PC-9 (cell line): ENCODE results near the gene UBIAD1. TPM values are rescaled to one million over a fixed set of nuclear protein-coding genes. Genes with fewer than 3 reads are reported as not detected.

ENCODE experiments used
- Bru-seq: library from RNA; stranded (reverse); fragments of 400-500 nt; gene quantifications from one replicate; lab custom pipeline; 2021; lab: Mats Ljungman, UMichigan
- BruChase-seq, 2 experiments: library from RNA; stranded (reverse); fragments of 400-500 nt; gene quantifications; one replicate each; lab custom pipeline; 2021; lab: Mats Ljungman, UMichigan
- BruUV-seq: library from RNA; stranded (reverse); fragments of 400-500 nt; replicated peaks from 2 replicates; lab custom pipeline; 2021; lab: Mats Ljungman, UMichigan
- CTCF ChIA-PET: fragments of 300-600 bp; sonication (Branson Sonifier 250); formaldehyde crosslinking; loops from one replicate; lab custom pipeline; 2022; ENCODE audit warnings: antibody characterized with exemption; lab: Charles Lee
- POLR2A ChIA-PET: fragments of 300-600 bp; sonication (Branson Sonifier 250); formaldehyde crosslinking; loops from one replicate; lab custom pipeline; 2022; ENCODE audit warnings: antibody characterized with exemption; ENCODE audit not compliant: unreplicated experiment; lab: Charles Lee
- DNase-seq, 2 experiments: peaks; one replicate each; pipeline versions ENCODE4 v3.0.0 to v3.0.0-alpha.2; 2015 to 2022; ENCODE audit warnings: mixed read lengths in 1 of 2
- H2AFZ ChIP-seq: fragments of 200-600 bp; sonication (generic); 2 replicates; pipeline ENCODE4 v1.8.1; 2017; ENCODE audit warnings: antibody characterized with exemption
- H3F3A ChIP-seq: fragments of 200-600 bp; sonication (generic); 2 replicates; pipeline ENCODE4 v1.8.1; 2017; ENCODE audit warnings: antibody characterized with exemption, mild to moderate bottlenecking, low read depth; ENCODE audit not compliant: insufficient read depth
- H3K27ac ChIP-seq: fragments of 200-600 bp; sonication (generic); 2 replicates; pipeline ENCODE4 v1.6.1; 2016; ENCODE audit warnings: mixed run types
- H3K27me3 ChIP-seq: fragments of 200-600 bp; sonication (generic); 2 replicates; pipeline ENCODE4 v1.6.1; 2016; ENCODE audit warnings: low read depth, mixed run types; ENCODE audit not compliant: insufficient read depth
- H3K36me3 ChIP-seq: fragments of 200-600 bp; sonication (generic); 2 replicates; pipeline ENCODE4 v1.6.1; 2016; ENCODE audit warnings: low read depth, mixed run types
- H3K4me1 ChIP-seq: fragments of 200-600 bp; sonication (generic); replicated peaks from 2 replicates; pipeline ENCODE4 v1.6.1; 2016; ENCODE audit warnings: mixed run types; ENCODE audit not compliant: insufficient read depth
- H3K4me2 ChIP-seq: fragments of 200-600 bp; sonication (generic); 2 replicates; pipeline ENCODE4 v1.6.1; 2017; ENCODE audit warnings: mixed run types
- H3K4me3 ChIP-seq: fragments of 200-600 bp; sonication (generic); 2 replicates; pipeline ENCODE4 v1.6.1; 2016; ENCODE audit warnings: mixed run types
- H3K79me2 ChIP-seq: fragments of 200-600 bp; sonication (generic); 2 replicates; pipeline ENCODE4 v1.6.1; 2017; ENCODE audit warnings: low read depth, mixed run types
- H3K9me2 ChIP-seq: fragments of 200-600 bp; sonication (generic); 2 replicates; pipeline ENCODE4 v1.8.1; 2017; ENCODE audit warnings: mild to moderate bottlenecking; ENCODE audit not compliant: insufficient read depth
- H3K9me3 ChIP-seq: fragments of 200-600 bp; sonication (generic); 2 replicates; pipeline ENCODE4 v1.8.1; 2016; ENCODE audit warnings: low read depth; ENCODE audit not compliant: insufficient read depth
- H4K20me1 ChIP-seq: fragments of 200-600 bp; sonication (generic); 2 replicates; pipeline ENCODE4 v1.8.1; 2017; ENCODE audit not compliant: insufficient read depth
- CTCF ChIP-seq: fragments of 200-600 bp; sonication (generic); conservative IDR thresholded peaks from 2 replicates; pipeline ENCODE4 v1.6.1; 2017; ENCODE audit warnings: mixed run types, antibody characterized with exemption, mild to moderate bottlenecking, moderate library complexity
- EZH2 ChIP-seq: fragments of 200-600 bp; sonication (generic); IDR thresholded peaks from 2 replicates; pipeline ENCODE4 v1.8.0; 2017; ENCODE audit warnings: antibody characterized with exemption, low read depth
- intact Hi-C: fragments of 100-400 bp; cut with micrococcal nuclease; formaldehyde crosslinking; loops from one replicate; pipeline ENCODE4 v1.10.0; 2022; ENCODE audit not compliant: unreplicated experiment
- long read RNA-seq: library from polyadenylated mRNA; stranded (forward); transcript quantifications from one replicate; pipeline ENCODE4 v2.0.0, GENCODE V29; 2022
- total RNA-seq: library from RNA; stranded (reverse); gene quantifications from 2 replicates; pipeline ENCODE4 v1.2.3, GENCODE V29; 2021

The UBIAD1 gene, protein sequence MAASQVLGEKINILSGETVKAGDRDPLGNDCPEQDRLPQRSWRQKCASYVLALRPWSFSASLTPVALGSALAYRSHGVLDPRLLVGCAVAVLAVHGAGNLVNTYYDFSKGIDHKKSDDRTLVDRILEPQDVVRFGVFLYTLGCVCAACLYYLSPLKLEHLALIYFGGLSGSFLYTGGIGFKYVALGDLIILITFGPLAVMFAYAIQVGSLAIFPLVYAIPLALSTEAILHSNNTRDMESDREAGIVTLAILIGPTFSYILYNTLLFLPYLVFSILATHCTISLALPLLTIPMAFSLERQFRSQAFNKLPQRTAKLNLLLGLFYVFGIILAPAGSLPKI
- total RNA-seq (11.2 and 12.1 TPM in 2 replicates), Bru-seq, nascent RNA (percentile 70 among the genes with signal in this experiment), BruChase-seq, experiment 1, labeled RNA remaining after a 2-hour chase (percentile 52 among the genes with signal in this experiment), BruChase-seq, experiment 2, labeled RNA remaining after a 6-hour chase (percentile 58 among the genes with signal in this experiment)
- long read RNA-seq, transcript UBIAD1-202 (2 exons, 3,646 nt): major isoform, 24 of 26 reads
- long read RNA-seq, partial matches to known transcripts: 0 of 26 reads
- long read RNA-seq, other reads (novel, unspliced or antisense): 2 of 26 reads

- CTCF ChIA-PET: interaction anchor here (0.5 to 0.6 kb wide), 3 partner anchors 9 to 886 kb away, joined by 4 to 7 read pairs (median 4); no protein-coding TSS in a partner anchor
- peak within 1 kb of the TSS; percentile 81 for H3K4me3 ChIP-seq
- POLR2A ChIA-PET: interaction anchor here (0.6 to 0.7 kb wide), 4 partner anchors 15 to 542 kb away, joined by 3 to 9 read pairs (median 6); no protein-coding TSS in a partner anchor
- H3K9me3 ChIP-seq: no peaks in the 10 kb centered on the region
- peaks cover 22% of the 10 kb centered on the region for H3K79me2 ChIP-seq
- H2AFZ ChIP-seq: peak within 1 kb of the TSS; percentile 76
- TF ChIP-seq CTCF (no peak), EZH2 (no peak)
- H3K27me3 ChIP-seq: no peaks in the 10 kb centered on the region
- peak; percentile 55 to 75 for DNase-seq
- H3K4me2 ChIP-seq: peak within 1 kb of the TSS; percentile 83
- intact Hi-C loops: loop anchor here (1.0 to 5.0 kb wide), 2 partner anchors 11 to 534 kb away; partner anchors contain the start of genes CLCN6, MTHFR and MTOR
- H3K27ac ChIP-seq: peak within 1 kb of the TSS; percentile 73
- 0 out of 2 replicates have a peak, but pooled peaks cover 4% of the 10 kb centered on the region for H3K4me1 ChIP-seq
- no peaks in the 10 kb centered on the region for H3K36me3 ChIP-seq
- H3F3A ChIP-seq: peaks cover 5% of the 10 kb centered on the region; the same call in 1 of the 2 replicates
- no peaks in the 10 kb centered on the region for H4K20me1 ChIP-seq
- BruUV-seq: no TSS peak
- no peaks in the 10 kb centered on the region for H3K9me2 ChIP-seq
Observed at GRCh38 chr1:11272832-11273594, at the start of gene UBIAD1. TSS of gene UBIAD1 (plus strand) at chr1:11273198. CDS start at chr1:11273532, 334 bp downstream.

DNA sequence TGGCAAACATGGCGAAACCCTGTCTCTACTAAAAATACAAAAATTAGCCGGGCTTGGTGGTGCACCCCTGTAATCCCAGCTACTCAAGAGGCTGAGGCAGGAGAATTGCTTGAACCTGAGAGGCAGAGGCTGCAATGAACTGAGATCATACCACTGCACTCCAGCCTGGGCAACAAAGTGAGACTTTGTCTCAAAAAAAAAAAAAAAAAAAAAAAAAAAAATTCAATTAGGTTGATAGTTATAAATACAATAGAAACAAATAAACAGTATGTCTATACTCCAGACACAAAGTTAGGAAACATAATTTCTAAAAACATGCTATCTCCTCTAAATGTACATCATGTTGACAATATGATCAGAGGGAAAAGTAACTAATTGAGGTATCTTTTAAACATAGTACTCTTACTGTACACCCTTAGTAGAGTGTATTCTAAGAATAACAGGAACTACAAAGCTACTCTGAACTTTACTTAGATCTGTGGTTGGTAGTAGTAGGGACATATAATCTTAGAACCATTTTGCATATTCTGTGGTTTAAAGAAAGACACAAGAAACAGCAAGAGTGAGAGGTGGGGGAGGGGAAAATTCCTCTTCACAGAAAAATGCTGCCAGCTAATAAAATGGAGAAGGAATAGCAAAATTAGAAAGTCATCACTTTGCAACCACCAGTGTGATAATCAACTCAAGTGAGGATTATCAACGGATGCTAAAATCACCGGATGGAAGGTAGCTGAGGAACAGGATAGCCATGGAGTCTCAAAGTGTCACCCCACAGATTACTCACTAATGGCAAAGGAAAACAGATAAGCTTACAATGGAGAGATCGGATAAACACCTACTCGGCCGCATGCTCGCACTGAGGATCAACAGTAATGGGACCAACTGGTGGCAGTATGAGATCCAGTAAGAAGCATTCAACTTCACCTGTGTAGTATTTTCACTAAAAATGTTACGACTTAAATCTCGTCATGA lies 45.6 kb upstream of the UBIAD1 start:
- H3K79me2 ChIP-seq: no peaks in the 10 kb centered on the region
- H3K36me3 ChIP-seq: no peaks in the 10 kb centered on the region
- no peak overlapping the region for H3K4me3 ChIP-seq
- no peak overlapping the region for H3K4me2 ChIP-seq
- no peak for DNase-seq
- no peaks in the 10 kb centered on the region for H3K27me3 ChIP-seq
- H3K27ac ChIP-seq: no peak overlapping the region
- TF ChIP-seq CTCF: no peak
- no peak for TF ChIP-seq EZH2
- H3K4me1 ChIP-seq: no peaks in the 10 kb centered on the region
- no peaks in the 10 kb centered on the region for H3K9me2 ChIP-seq
- no peaks in the 10 kb centered on the region for H3F3A ChIP-seq
- no peaks in the 10 kb centered on the region for H3K9me3 ChIP-seq
- POLR2A ChIA-PET: no interaction called here
- no peaks in the 10 kb centered on the region for H4K20me1 ChIP-seq
- CTCF ChIA-PET: no interaction called here
- intact Hi-C loops: no loop called here
- no peak overlapping the region for H2AFZ ChIP-seq
- no TSS peak for BruUV-seq
